ENCODE data around the gene KCNAB2.

The KCNAB2 gene

DNA sequence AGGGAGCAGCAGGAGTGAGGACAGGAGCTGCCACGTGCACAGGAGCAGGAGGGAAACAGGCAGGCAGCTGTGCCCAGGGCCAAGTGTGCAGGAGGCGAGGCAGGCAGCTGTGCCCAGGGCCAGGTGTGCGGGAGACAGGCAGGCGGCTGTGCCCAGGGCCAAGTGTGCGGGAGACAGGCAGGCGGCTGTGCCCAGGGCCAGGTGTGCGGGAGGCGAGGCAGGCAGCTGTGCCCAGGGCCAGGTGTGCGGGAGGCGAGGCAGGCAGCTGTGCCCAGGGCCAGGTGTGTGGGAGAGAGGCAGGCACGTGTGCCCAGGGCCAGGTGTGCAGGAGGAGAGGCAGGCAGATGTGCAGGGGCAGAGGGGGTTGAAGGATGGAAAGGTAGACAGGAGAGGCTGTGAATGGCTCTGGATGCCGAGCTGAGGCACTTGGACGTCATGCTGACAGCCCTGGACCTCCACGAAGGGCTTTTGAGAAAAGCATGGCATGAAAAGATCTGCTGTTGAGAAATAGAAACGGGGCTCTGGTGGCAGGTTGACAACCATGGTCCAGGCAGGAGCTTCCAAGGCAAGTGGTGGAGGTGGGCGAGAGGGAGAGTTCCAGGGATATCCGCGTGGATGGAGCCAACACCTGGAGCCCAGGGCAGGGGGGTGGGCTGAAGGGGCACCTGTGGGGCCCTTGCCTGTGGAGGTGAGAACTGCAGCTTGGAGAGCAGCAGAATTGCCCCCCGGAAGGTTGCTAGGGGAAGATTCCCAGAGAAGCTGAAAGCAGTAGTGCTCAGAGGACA lies 34.3 kb upstream of the KCNAB2 start:
- no peak for TF ChIP-seq POLR2AphosphoS5 (IDR thresholded peaks at IDR 0.05; ENCODE audit: low read depth, low read length)
- TF ChIP-seq SIN3A (IDR thresholded peaks at IDR 0.05; ENCODE audit: borderline replicate concordance, insufficient read depth, low read length): no peak
- no peak for TF ChIP-seq FOXP2 (optimal IDR thresholded peaks at IDR 0.05; ENCODE audit: borderline replicate concordance, extremely low read depth, extremely low read length, insufficient read depth)
- TF ChIP-seq TAF1 (IDR thresholded peaks at IDR 0.05; ENCODE audit: borderline replicate concordance, insufficient read depth, low read length): no peak
- no peak for TF ChIP-seq REST (IDR thresholded peaks at IDR 0.05; ENCODE audit: insufficient read depth in 1 of 2, low read depth in 2 of 2, low read length in 2 of 2)

DNA sequence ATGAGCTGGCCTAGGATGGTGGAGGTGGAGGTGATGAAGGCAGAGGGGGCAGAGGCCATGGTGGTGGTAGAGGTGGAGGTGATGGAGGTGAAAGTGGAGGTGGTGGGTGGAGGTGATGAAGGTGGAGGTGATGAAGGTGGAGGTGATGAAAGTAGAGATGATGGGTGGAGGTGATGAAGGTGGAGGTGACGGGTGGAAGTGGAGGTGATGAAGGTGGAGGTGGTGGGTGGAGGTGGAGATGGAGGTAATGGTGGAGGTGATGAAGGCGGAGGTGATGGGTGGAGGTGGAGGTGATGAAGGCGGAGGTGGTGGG lies 33.8 kb upstream of the KCNAB2 start:
- TF ChIP-seq POLR2AphosphoS5 (IDR thresholded peaks at IDR 0.05; ENCODE audit: low read depth, low read length) (no peak), FOXP2 (optimal IDR thresholded peaks at IDR 0.05; ENCODE audit: borderline replicate concordance, extremely low read depth, extremely low read length, insufficient read depth) (no peak), SIN3A (IDR thresholded peaks at IDR 0.05; ENCODE audit: borderline replicate concordance, insufficient read depth, low read length) (no peak), REST (IDR thresholded peaks at IDR 0.05; ENCODE audit: insufficient read depth in 1 of 2, low read depth in 2 of 2, low read length in 2 of 2) (no peak), TAF1 (IDR thresholded peaks at IDR 0.05; ENCODE audit: borderline replicate concordance, insufficient read depth, low read length) (no peak)

DNA sequence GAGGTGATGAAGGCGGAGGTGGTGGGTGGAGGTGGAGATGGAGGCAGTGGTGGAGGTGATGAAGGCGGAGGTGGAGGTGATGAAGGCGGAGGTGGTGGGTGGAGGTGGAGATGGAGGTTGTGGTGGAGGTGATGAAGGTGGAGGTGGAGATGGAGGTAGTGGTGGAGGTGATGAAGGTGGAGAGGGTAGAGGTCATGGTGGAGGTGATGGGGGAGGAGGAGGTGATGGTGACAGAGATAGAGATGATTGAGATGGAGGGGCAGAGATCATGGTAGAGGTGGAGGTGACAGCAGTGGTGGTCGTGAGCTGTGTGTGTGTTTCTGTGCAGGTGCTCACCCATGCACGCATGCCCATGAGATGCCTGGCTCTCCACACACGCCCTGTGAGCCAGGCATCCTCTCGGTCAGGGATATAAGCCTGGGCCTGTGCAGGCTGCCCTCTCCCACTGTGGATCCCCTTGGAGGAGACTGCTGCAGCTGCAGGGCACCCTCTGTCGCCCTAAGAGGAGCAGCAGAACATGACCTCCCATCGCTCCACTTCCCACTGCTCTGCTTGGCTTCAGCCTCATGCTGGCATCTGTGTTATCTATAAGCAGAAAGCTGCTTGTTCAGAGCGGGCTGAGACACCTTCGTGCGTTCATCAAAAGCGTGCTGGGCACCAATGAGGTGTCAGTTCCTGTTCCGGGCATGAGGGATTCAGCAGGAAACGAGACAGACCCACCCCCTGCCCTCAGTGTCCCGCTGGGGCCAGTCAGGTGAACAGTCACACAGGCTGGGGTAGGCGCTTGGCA lies 33.0 kb upstream of the KCNAB2 start:
- TF ChIP-seq SIN3A (IDR thresholded peaks at IDR 0.05; ENCODE audit: borderline replicate concordance, insufficient read depth, low read length): no peak

- TF ChIP-seq POLR2AphosphoS5 (IDR thresholded peaks at IDR 0.05; ENCODE audit: low read depth, low read length) (no peak), SIN3A (IDR thresholded peaks at IDR 0.05; ENCODE audit: borderline replicate concordance, insufficient read depth, low read length) (no peak), TAF1 (IDR thresholded peaks at IDR 0.05; ENCODE audit: borderline replicate concordance, insufficient read depth, low read length) (no peak), FOXP2 (optimal IDR thresholded peaks at IDR 0.05; ENCODE audit: borderline replicate concordance, extremely low read depth, extremely low read length, insufficient read depth) (no peak), REST (IDR thresholded peaks at IDR 0.05; ENCODE audit: insufficient read depth in 1 of 2, low read depth in 2 of 2, low read length in 2 of 2) (no peak)
Observed at GRCh38 chr1:6013491-6013890, 32.2 kb upstream of the KCNAB2 start.

GRCh38 chr1:6014130-6014999 lies 31.3 kb upstream of the KCNAB2 start:
- TF ChIP-seq POLR2AphosphoS5 (IDR thresholded peaks at IDR 0.05; ENCODE audit: low read depth, low read length) (no peak), FOXP2 (optimal IDR thresholded peaks at IDR 0.05; ENCODE audit: borderline replicate concordance, extremely low read depth, extremely low read length, insufficient read depth) (no peak), REST (IDR thresholded peaks at IDR 0.05; ENCODE audit: insufficient read depth in 1 of 2, low read depth in 2 of 2, low read length in 2 of 2) (no peak)

Data from PFSK-1 (cell line).